Parathyroid adenoma (tissue), 2 donors: ENCODE results near the gene PNLIPRP1.

ENCODE experiments used
- H2AFZ ChIP-seq: fragments of 300-600 bp; sonication (generic); one replicate; pipeline ENCODE4 v1.7.0; 2017; ENCODE audit warnings: antibody characterized with exemption, mild to moderate bottlenecking
- H3K27ac ChIP-seq: fragments of 300-600 bp; sonication (generic); one replicate; pipeline ENCODE4 v1.7.0; 2017
- H3K27me3 ChIP-seq: fragments of 300-600 bp; sonication (generic); one replicate; pipeline ENCODE4 v1.7.0; 2017; ENCODE audit warnings: low read length; ENCODE audit not compliant: control insufficient read depth, insufficient read depth
- H3K36me3 ChIP-seq: fragments of 300-600 bp; sonication (generic); one replicate; pipeline ENCODE4 v1.7.0; 2017; ENCODE audit warnings: low read length; ENCODE audit not compliant: control insufficient read depth, insufficient read depth
- H3K4me1 ChIP-seq: fragments of 300-600 bp; sonication (generic); one replicate; pipeline ENCODE4 v1.7.0; 2017; ENCODE audit warnings: control low read depth
- H3K4me2 ChIP-seq: fragments of 300-600 bp; sonication (generic); one replicate; pipeline ENCODE4 v1.7.0; 2017; ENCODE audit warnings: low read length
- H3K4me3 ChIP-seq: fragments of 300-600 bp; sonication (generic); one replicate; pipeline ENCODE4 v1.7.0; 2017; ENCODE audit warnings: low read depth, low read length
- H3K79me2 ChIP-seq: fragments of 300-600 bp; sonication (generic); one replicate; pipeline ENCODE4 v1.7.0; 2017; ENCODE audit warnings: control low read depth
- H3K9ac ChIP-seq: fragments of 300-600 bp; sonication (generic); one replicate; pipeline ENCODE4 v1.7.0; 2017; ENCODE audit warnings: mild to moderate bottlenecking
- H3K9me3 ChIP-seq: fragments of 300-600 bp; sonication (generic); one replicate; pipeline ENCODE4 v1.7.0; 2017; ENCODE audit warnings: low read length; ENCODE audit not compliant: control insufficient read depth
- CTCF ChIP-seq: fragments of 300-600 bp; sonication (generic); IDR thresholded peaks from one replicate; pipeline ENCODE4 v1.7.0; 2017; ENCODE audit warnings: antibody characterized with exemption, mild to moderate bottlenecking
- donor health status: primary hyperparathyroidism.

The PNLIPRP1 gene

GRCh38 chr10:116636976-116637375 lies 46.2 kb downstream of the PNLIPRP1 start:
- no peaks in the 10 kb centered on the region for H3K4me1 ChIP-seq
- H3K4me2 ChIP-seq = no peak overlapping the region
- no peak overlapping the region for H3K27ac ChIP-seq
- no peak overlapping the region for H3K9ac ChIP-seq
- no peak overlapping the region for H3K4me3 ChIP-seq
- H3K27me3 ChIP-seq = no peaks in the 10 kb centered on the region
- no peaks in the 10 kb centered on the region for H3K79me2 ChIP-seq
- no peaks in the 10 kb centered on the region for H3K9me3 ChIP-seq
- no peaks in the 10 kb centered on the region for H3K36me3 ChIP-seq
- TF ChIP-seq CTCF = no peak
- H2AFZ ChIP-seq = no peak overlapping the region

DNA sequence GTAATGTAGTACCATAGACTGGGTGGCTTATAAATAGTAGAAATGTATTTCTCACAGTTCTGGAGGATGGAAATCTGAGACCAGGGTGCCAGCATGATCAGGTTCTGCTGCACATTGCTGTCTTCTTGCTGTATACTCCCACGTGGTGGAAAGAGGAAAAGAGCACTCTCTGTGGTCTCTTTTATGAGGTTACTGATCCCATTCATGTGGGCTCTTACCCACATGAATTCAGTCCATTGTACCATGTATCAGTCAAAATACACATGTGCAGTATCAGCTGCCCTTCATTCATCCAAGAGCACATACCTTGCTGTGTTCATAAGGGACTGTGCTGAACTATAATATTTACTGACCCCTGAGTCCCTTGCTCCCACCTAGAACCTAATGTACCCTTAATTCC lies 47.1 kb downstream of the PNLIPRP1 start:
- Histone ChIP-seq H3K4me3 (no peak overlapping the region), H2AFZ (no peak overlapping the region), H3K9me3 (no peaks in the 10 kb centered on the region), H3K79me2 (no peaks in the 10 kb centered on the region), H3K36me3 (no peaks in the 10 kb centered on the region), H3K27ac (no peak overlapping the region), H3K4me1 (no peaks in the 10 kb centered on the region), H3K9ac (no peak overlapping the region), H3K4me2 (no peak overlapping the region), H3K27me3 (no peaks in the 10 kb centered on the region)
- TF ChIP-seq CTCF = no peak

- Histone ChIP-seq H3K4me2 (no peak overlapping the region), H3K27ac (no peak overlapping the region), H2AFZ (no peak overlapping the region), H3K4me1 (no peaks in the 10 kb centered on the region), H3K36me3 (no peaks in the 10 kb centered on the region), H3K4me3 (no peak overlapping the region), H3K9ac (no peak overlapping the region), H3K27me3 (no peaks in the 10 kb centered on the region), H3K79me2 (no peaks in the 10 kb centered on the region), H3K9me3 (no peaks in the 10 kb centered on the region)
- TF ChIP-seq CTCF = no peak
These were observed 55.7 kb downstream of the PNLIPRP1 start for GRCh38 chr10:116646502-116646901.

GRCh38 chr10:116648903-116649302 lies 58.1 kb downstream of the PNLIPRP1 start:
- H3K27ac ChIP-seq = no peak overlapping the region
- no peak overlapping the region for H2AFZ ChIP-seq
- no peak for TF ChIP-seq CTCF
- no peaks in the 10 kb centered on the region for H3K36me3 ChIP-seq
- H3K4me3 ChIP-seq = no peak overlapping the region
- H3K27me3 ChIP-seq = no peaks in the 10 kb centered on the region
- H3K79me2 ChIP-seq = no peaks in the 10 kb centered on the region
- H3K9me3 ChIP-seq = no peaks in the 10 kb centered on the region
- no peak overlapping the region for H3K9ac ChIP-seq
- H3K4me1 ChIP-seq = no peaks in the 10 kb centered on the region
- no peak overlapping the region for H3K4me2 ChIP-seq

- H3K27ac ChIP-seq = no peak overlapping the region
- no peak overlapping the region for H3K9ac ChIP-seq
- no peak for TF ChIP-seq CTCF
- no peaks in the 10 kb centered on the region for H3K27me3 ChIP-seq
- no peaks in the 10 kb centered on the region for H3K36me3 ChIP-seq
- H3K79me2 ChIP-seq = no peaks in the 10 kb centered on the region
- no peak overlapping the region for H2AFZ ChIP-seq
- no peak overlapping the region for H3K4me3 ChIP-seq
- no peaks in the 10 kb centered on the region for H3K4me1 ChIP-seq
- no peaks in the 10 kb centered on the region for H3K9me3 ChIP-seq
- H3K4me2 ChIP-seq = no peak overlapping the region
These were observed 63.1 kb downstream of the PNLIPRP1 start for GRCh38 chr10:116653885-116654284.
